ENCODE measurements around the gene CPB1.

DNA sequence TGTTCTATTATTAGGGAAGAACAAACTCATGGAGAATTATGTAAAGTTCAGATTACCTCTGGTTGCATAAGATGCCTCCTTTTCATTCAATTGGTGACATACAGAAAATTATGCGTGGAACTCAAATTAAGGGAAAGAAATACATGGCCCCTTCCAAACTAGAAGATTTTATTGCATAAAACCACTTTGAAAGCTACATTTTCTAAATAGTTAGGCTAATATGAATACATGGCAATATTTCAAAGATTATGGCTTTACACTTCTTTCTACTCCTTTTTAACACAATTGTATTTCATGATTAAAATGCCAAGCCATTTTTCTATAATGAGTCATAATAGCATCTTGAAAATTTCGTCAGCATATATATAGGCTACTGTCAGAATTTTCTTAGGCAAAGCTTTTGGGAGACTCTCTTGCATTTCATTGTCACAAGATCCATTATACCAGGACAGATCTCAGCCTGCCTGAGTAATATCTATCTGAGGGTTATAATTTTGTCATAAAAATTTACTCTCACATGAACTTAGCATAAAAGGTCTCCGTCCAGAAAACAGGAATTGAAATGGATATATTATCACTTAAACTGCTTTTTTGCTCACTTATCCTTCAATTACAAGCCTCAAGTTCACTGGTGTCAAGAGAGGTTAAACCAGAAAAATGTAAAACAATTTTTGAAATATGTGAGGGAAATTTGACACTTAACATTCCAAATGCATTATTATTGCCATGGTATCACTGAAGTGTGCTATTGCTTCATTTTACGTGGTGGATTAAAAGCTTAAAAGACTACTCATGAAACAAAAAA, 74.6 kb downstream of the CPB1 start:
- no peak for TF ChIP-seq EZH2 (IDR thresholded peaks at IDR 0.05; ENCODE audit: low read length, unreplicated experiment)
- TF ChIP-seq, protein P1, sequence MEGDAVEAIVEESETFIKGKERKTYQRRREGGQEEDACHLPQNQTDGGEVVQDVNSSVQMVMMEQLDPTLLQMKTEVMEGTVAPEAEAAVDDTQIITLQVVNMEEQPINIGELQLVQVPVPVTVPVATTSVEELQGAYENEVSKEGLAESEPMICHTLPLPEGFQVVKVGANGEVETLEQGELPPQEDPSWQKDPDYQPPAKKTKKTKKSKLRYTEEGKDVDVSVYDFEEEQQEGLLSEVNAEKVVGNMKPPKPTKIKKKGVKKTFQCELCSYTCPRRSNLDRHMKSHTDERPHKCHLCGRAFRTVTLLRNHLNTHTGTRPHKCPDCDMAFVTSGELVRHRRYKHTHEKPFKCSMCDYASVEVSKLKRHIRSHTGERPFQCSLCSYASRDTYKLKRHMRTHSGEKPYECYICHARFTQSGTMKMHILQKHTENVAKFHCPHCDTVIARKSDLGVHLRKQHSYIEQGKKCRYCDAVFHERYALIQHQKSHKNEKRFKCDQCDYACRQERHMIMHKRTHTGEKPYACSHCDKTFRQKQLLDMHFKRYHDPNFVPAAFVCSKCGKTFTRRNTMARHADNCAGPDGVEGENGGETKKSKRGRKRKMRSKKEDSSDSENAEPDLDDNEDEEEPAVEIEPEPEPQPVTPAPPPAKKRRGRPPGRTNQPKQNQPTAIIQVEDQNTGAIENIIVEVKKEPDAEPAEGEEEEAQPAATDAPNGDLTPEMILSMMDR (conservative IDR thresholded peaks at IDR 0.05; ENCODE audit: low read depth, low read length), result no peak
- TF ChIP-seq EZH2phosphoT487 (IDR thresholded peaks at IDR 0.05; ENCODE audit: borderline replicate concordance, low read length), result no peak

All from PC-3 (cell line).